Uterus (tissue), 4 donors: ENCODE data around the gene TM7SF2. TPM values are rescaled to one million over a fixed set of nuclear protein-coding genes. Genes with fewer than 3 reads are reported as not detected.

ENCODE experiments used
- DNase-seq, 2 donors: peaks; one replicate each; pipeline ENCODE4 v3.0.0-alpha.2; 2019 to 2020
- H3K27ac ChIP-seq, 2 donors: fragments of 200-600 bp; sonication (generic); 1 replicate in 1 of 2; 2 replicates in 1 of 2; pipeline ENCODE4 v1.5.1; 2016 to 2018
- H3K27me3 ChIP-seq, 2 donors: fragments of 200-600 bp; sonication (generic); one replicate each; pipeline ENCODE4 v1.5.1; 2018 to 2019; ENCODE audit warnings: control low read depth in 1 of 2
- H3K36me3 ChIP-seq, 2 donors: fragments of 200-600 bp; sonication (generic); one replicate each; pipeline ENCODE4 v1.5.1; 2019; ENCODE audit warnings: control low read depth in 1 of 2
- H3K4me1 ChIP-seq, 2 donors: fragments of 200-600 bp; sonication (generic); one replicate each; pipeline ENCODE4 v1.5.1; 2018 to 2019; ENCODE audit warnings: control low read depth in 1 of 2
- H3K4me3 ChIP-seq, 2 donors: fragments of 200-600 bp; sonication (generic); 1 replicate in 1 of 2; 2 replicates in 1 of 2; pipeline ENCODE4 v1.5.1; 2018 to 2019; ENCODE audit warnings: mild to moderate bottlenecking in 1 of 2
- H3K9me3 ChIP-seq, 2 donors: fragments of 200-600 bp; sonication (generic); one replicate each; pipeline ENCODE4 v1.5.1; 2019; ENCODE audit warnings: control low read depth in 1 of 2
- POLR2A ChIP-seq, 2 donors: fragments of 450-650 bp; IDR thresholded peaks; one replicate each; pipeline ENCODE4 v1.6.1; 2016; ENCODE audit warnings: antibody characterized with exemption in 2 of 2, mild to moderate bottlenecking in 1 of 2, moderate library complexity in 1 of 2
- intact Hi-C: fragments of 100-400 bp; cut with DNase I; formaldehyde crosslinking; loops from one replicate; pipeline ENCODE4 v1.15.1; 2023; ENCODE audit warnings: low total_unique reads
- total RNA-seq, 4 donors: library from RNA; depleted of rRNA in 3 of 4; stranded (reverse); fragments of >200 nt in 3 of 4; gene quantifications; one replicate each; pipeline versions ENCODE4 v1.1.0 to v1.2.4, GENCODE V29; 2014 to 2023
- TF ChIP-seq, protein P1 (sequence below), 4 experiments: fragments of 200-600 bp in 2 of 4; fragments of 450-650 bp in 2 of 4; sonication (generic) in 2 of 4; IDR thresholded peaks; one replicate each; pipeline ENCODE4 v1.5.1; 2016 to 2019; ENCODE audit warnings: antibody characterized with exemption in 4 of 4, mild to moderate bottlenecking in 2 of 4, moderate library complexity in 1 of 4
- donor health status: DM: yes; HTN: yes; CAD: no.

Gene TM7SF2
- total RNA-seq, 4 donors from 2014 or later: 0.77 to 16.7 (median 5.5) TPM

DNA sequence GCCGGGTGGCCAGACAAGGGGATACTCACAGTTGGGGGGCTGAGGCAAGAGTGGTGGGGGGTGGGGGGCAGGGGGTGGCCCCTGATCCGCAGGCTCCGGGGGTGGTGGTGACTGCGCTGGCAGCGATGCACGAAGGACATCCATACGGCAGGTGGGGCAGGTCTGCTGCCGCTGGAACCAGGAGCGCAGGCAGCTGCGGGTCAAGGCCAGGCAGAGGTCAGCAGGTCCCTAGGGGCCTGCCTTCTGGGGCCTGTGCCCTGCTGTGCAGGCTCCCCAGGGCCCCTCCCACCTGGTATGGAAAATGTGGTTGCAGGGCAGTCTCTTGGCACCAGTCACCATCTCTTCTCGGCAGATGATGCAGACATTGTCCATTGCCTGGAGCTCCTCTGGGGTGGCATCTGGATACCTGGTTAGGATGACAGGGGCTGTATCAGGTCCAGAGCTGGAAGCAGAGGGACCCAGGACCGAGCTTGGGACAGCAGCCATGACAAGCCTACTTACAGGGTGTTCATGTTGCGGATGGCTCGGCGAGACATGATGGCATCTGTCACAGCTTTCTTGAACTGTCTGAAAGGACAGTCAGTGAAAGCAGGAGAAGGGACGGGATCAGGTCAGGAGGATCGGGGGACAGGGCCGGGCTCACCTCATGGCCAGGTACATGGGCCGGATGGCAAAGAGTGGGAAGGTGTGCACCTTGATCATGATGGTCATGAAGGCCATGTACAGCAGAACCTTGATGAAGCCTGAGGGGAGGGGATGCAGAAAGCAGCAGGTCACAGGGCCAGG lies 19.2 kb downstream of the TM7SF2 start:
- TF ChIP-seq POLR2A (IDR thresholded peaks at IDR 0.05): no peak
- TF ChIP-seq, protein P1, sequence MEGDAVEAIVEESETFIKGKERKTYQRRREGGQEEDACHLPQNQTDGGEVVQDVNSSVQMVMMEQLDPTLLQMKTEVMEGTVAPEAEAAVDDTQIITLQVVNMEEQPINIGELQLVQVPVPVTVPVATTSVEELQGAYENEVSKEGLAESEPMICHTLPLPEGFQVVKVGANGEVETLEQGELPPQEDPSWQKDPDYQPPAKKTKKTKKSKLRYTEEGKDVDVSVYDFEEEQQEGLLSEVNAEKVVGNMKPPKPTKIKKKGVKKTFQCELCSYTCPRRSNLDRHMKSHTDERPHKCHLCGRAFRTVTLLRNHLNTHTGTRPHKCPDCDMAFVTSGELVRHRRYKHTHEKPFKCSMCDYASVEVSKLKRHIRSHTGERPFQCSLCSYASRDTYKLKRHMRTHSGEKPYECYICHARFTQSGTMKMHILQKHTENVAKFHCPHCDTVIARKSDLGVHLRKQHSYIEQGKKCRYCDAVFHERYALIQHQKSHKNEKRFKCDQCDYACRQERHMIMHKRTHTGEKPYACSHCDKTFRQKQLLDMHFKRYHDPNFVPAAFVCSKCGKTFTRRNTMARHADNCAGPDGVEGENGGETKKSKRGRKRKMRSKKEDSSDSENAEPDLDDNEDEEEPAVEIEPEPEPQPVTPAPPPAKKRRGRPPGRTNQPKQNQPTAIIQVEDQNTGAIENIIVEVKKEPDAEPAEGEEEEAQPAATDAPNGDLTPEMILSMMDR (IDR thresholded peaks at IDR 0.05): no peak
- Histone ChIP-seq H3K9me3 (no peaks in the 10 kb centered on the region), H3K4me1 (peaks cover 0 to 13% of the 10 kb centered on the region in 2 donors), H3K4me3 (no peak overlapping the region), H3K27ac (no peak overlapping the region), H3K27me3 (no peaks in the 10 kb centered on the region), H3K36me3 (no peaks in the 10 kb centered on the region)
- peak in 1 of 2 donors; percentile 10 for DNase-seq
- intact Hi-C loops: no loop called here

DNA sequence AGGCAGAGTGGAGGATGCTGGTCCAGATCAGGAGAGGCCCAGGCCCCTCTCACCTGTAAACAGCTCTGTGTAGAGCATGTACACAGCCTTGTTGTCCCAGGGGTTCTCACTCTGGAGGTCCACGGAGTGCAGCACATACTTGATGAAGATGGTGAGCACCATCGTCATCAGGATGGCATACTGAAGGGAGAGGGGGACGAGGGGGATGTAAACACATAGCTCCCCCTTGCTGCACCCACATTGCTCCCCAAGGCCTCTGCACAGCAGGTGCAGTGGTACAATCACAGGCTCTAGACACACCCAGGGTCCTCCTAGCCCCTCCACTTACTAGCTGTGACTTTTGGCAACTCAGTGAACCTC lies 19.7 kb downstream of the TM7SF2 start:
- intact Hi-C loops: no loop called here

DNA sequence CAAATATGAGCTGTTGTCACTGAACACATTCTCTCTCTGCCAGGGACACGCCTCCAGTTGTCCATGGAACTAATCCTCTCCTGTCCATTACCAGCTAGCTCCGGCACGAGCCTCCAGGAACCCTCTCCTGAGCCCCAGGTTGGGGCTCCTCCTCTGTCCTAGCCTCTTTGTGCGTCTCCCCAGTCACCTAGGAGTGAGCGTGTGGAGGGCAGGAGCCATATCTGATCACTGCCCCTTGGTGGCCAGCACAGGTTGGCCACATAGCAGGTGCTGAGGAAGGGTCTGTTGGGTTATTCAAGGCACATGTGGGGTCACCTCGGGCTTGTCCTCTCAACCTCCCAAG lies 20.2 kb downstream of the TM7SF2 start:
- no peaks in the 10 kb centered on the region for H3K9me3 ChIP-seq
- H3K27ac ChIP-seq: no peak overlapping the region
- intact Hi-C loops: no loop called here
- H3K4me3 ChIP-seq: no peak overlapping the region
- DNase-seq: no peak
- peaks cover 0 to 13% of the 10 kb centered on the region in 2 donors for H3K4me1 ChIP-seq
- no peaks in the 10 kb centered on the region for H3K36me3 ChIP-seq
- TF ChIP-seq, protein P1 (IDR thresholded peaks at IDR 0.05): no peak
- TF ChIP-seq POLR2A (IDR thresholded peaks at IDR 0.05): no peak
- no peaks in the 10 kb centered on the region for H3K27me3 ChIP-seq

More for the DNA sequence above, 19.7 kb downstream of the TM7SF2 start:
- Histone ChIP-seq H3K4me3 (no peak overlapping the region), H3K9me3 (no peaks in the 10 kb centered on the region), H3K36me3 (no peaks in the 10 kb centered on the region), H3K27ac (no peak overlapping the region), H3K4me1 (peaks cover 0 to 13% of the 10 kb centered on the region in 2 donors), H3K27me3 (no peaks in the 10 kb centered on the region)
- peak in 1 of 2 donors; percentile 4 for DNase-seq
- TF ChIP-seq, protein P1 (IDR thresholded peaks at IDR 0.05): no peak
- no peak for TF ChIP-seq POLR2A (IDR thresholded peaks at IDR 0.05)

DNA sequence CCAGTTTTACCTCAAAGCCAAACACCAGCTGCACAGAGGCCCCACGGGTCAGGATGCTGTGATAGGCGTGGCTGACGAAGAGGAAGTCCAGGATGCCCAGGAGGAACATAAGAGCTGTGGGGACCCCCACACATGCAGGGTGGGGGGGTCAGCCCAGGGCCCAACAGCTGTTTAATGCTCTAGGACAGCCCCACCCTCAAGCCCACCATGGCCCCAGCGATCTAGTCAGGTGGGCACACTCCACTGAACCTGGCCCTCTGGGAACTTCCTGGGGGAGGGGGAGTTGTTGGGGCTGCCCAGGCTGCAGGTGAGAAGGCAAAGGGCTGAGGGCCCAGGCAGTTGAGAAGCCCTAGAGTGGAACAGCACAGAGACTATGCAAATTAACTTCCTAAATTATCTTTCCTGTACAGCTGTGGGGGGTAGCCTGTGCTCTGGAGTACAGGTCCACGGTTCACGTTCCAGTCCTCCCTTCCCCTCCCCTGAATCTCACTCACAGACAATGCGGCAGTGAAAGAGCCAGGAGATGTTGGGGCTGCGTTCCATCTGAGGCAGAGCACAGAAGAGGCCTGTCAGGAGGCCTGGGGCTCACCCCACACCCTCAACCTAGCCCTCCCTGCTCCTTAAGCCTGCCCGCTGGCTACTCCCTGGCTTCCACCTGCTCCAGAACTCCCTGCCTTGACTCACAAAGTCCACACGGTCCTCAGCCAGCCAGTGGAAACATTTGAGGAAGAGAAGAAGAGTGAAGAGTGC lies 20.7 kb downstream of the TM7SF2 start:
- DNase-seq: peak in 1 of 2 donors; percentile 15
- no peak overlapping the region for H3K27ac ChIP-seq
- no peaks in the 10 kb centered on the region for H3K36me3 ChIP-seq
- H3K4me3 ChIP-seq: no peak overlapping the region
- peaks cover 0 to 13% of the 10 kb centered on the region in 2 donors for H3K4me1 ChIP-seq
- H3K9me3 ChIP-seq: no peaks in the 10 kb centered on the region
- H3K27me3 ChIP-seq: no peaks in the 10 kb centered on the region
- intact Hi-C loops: no loop called here
- TF ChIP-seq POLR2A (IDR thresholded peaks at IDR 0.05): no peak
- TF ChIP-seq, protein P1 (IDR thresholded peaks at IDR 0.05): no peak
